GM21723 (cell line): Measurements from ENCODE around the gene NUMA1.

Source experiments
- ATAC-seq: cut with Tn5 transposase; IDR thresholded peaks from one replicate; pipeline ENCODE4 v1.9.1; 2021; ENCODE audit warnings: mild to moderate bottlenecking, moderate library complexity; ENCODE audit not compliant: unreplicated experiment

The NUMA1 gene

GRCh38 chr11:72080326-72081183 lies at the start of gene NUMA1, which contains the start of gene LRRC51:
Gene NUMA1 (minus strand): TSS chr11:72080542. CDS start chr11:72035943, 44,599 bp downstream.
Gene LRRC51 (plus strand): TSS chr11:72080850. CDS start chr11:72089084, 8,234 bp downstream.
- ATAC-seq: peak; percentile 94

GRCh38 chr11:72129381-72129780 lies 49.0 kb upstream of the NUMA1 start:
- no peak for ATAC-seq

- no peak for ATAC-seq
Measured at GRCh38 chr11:72127923-72128322, 47.6 kb upstream of the NUMA1 start.

- ATAC-seq: no peak
Measured at GRCh38 chr11:72125956-72126355, 45.6 kb upstream of the NUMA1 start.

GRCh38 chr11:72124046-72124445 lies 43.7 kb upstream of the NUMA1 start:
- ATAC-seq: no peak

- ATAC-seq: no peak
Measured at GRCh38 chr11:72123117-72123653, 42.8 kb upstream of the NUMA1 start.

- no peak for ATAC-seq
Measured at GRCh38 chr11:72122607-72123006, 42.3 kb upstream of the NUMA1 start.

- no peak for ATAC-seq
Measured at GRCh38 chr11:72120930-72121329, 40.6 kb upstream of the NUMA1 start.

GRCh38 chr11:72119198-72119597 lies 38.9 kb upstream of the NUMA1 start:
- no peak for ATAC-seq

- ATAC-seq: no peak
Measured at GRCh38 chr11:72116019-72116755, 35.8 kb upstream of the NUMA1 start.

- no peak for ATAC-seq
Measured at GRCh38 chr11:72114570-72114969, 34.2 kb upstream of the NUMA1 start.

GRCh38 chr11:72112978-72113808 lies 32.9 kb upstream of the NUMA1 start:
- no peak for ATAC-seq

GRCh38 chr11:72112143-72112977 lies 32.0 kb upstream of the NUMA1 start, which contains the start of gene ANAPC15:
Gene ANAPC15 (minus strand): TSS chr11:72112695. CDS start chr11:72111276, 1,419 bp downstream.
- ATAC-seq: peak; percentile 85

GRCh38 chr11:72111300-72112142 lies 31.2 kb upstream of the NUMA1 start:
- ATAC-seq: peak; percentile 7

GRCh38 chr11:72105888-72106287 lies 25.5 kb upstream of the NUMA1 start, which contains the start of gene TOMT:
Gene TOMT (plus strand): TSS chr11:72105924. CDS start chr11:72105952, 28 bp downstream.
- no peak for ATAC-seq

GRCh38 chr11:72103754-72104167 lies 23.4 kb upstream of the NUMA1 start:
- ATAC-seq: peak; percentile 7

GRCh38 chr11:72102946-72103753 lies 22.8 kb upstream of the NUMA1 start, which contains the start of gene LAMTOR1:
Gene LAMTOR1 (minus strand): TSS chr11:72103297. CDS start chr11:72103224, 73 bp downstream.
- ATAC-seq: peak; percentile 80

GRCh38 chr11:72102631-72102945 lies 22.2 kb upstream of the NUMA1 start:
- peak; percentile 12 for ATAC-seq
